ENCODE data around the gene PDE4A.
"Not testable (repeated sequence)": the region's sequence is repeated elsewhere in the genome, so short reads cannot be mapped to it uniquely, and the experiment has no call there.

Gene PDE4A

GRCh38 chr19:10420444-10421239 lies at the start of gene PDE4A:
PDE4A (plus strand) TSS chr19:10420538; CDS start chr19:10420765, 227 bp downstream.
- peak; percentile 65 to 74 for DNase-seq (ENCODE audit: low spot score in 2 of 2)
- Mint-ChIP-seq H3K27me3 (peaks cover 28% of the 10 kb centered on the region), H3K9me3 (peaks cover 2% of the 10 kb centered on the region), H3K4me3 (peak within 1 kb of the TSS; percentile 60), H3K27ac (peak within 1 kb of the TSS; percentile 87), H3K36me3 (no peaks in the 10 kb centered on the region), H3K4me1 (peaks cover 45% of the 10 kb centered on the region)
- ATAC-seq (ENCODE audit: low read depth), result no peak

- Mint-ChIP-seq H3K9me3 (no peaks in the 10 kb centered on the region), H3K4me3 (no peak overlapping the region), H3K4me1 (peaks cover 6% of the 10 kb centered on the region), H3K27ac (no peak overlapping the region), H3K36me3 (peaks cover 19% of the 10 kb centered on the region), H3K27me3 (no peaks in the 10 kb centered on the region)
- DNase-seq (ENCODE audit: low spot score in 2 of 2) (no peak), ATAC-seq (ENCODE audit: low read depth) (no peak)
Measured at GRCh38 chr19:10372690-10373089, 47.6 kb upstream of the PDE4A start.

GRCh38 chr19:10374931-10375330 lies 45.4 kb upstream of the PDE4A start:
- DNase-seq (ENCODE audit: low spot score in 2 of 2) (no peak), ATAC-seq (ENCODE audit: low read depth) (no peak)
- no peaks in the 10 kb centered on the region for H3K9me3 Mint-ChIP-seq
- peaks cover 13% of the 10 kb centered on the region for H3K36me3 Mint-ChIP-seq
- no peaks in the 10 kb centered on the region for H3K27me3 Mint-ChIP-seq
- no peak overlapping the region for H3K27ac Mint-ChIP-seq
- no peak overlapping the region for H3K4me3 Mint-ChIP-seq
- H3K4me1 Mint-ChIP-seq, result peaks cover 13% of the 10 kb centered on the region

- not testable (repeated sequence) for ATAC-seq (ENCODE audit: low read depth); DNase-seq (ENCODE audit: low spot score in 2 of 2); H3K4me3 Mint-ChIP-seq; H3K27ac Mint-ChIP-seq; H3K9me3 Mint-ChIP-seq; H3K27me3 Mint-ChIP-seq
- H3K36me3 Mint-ChIP-seq, result peaks cover 13% of the 10 kb centered on the region
- peaks cover 18% of the 10 kb centered on the region for H3K4me1 Mint-ChIP-seq
Measured at GRCh38 chr19:10377140-10377640, 43.1 kb upstream of the PDE4A start.

- no peak overlapping the region for H3K27ac Mint-ChIP-seq
- no peaks in the 10 kb centered on the region for H3K27me3 Mint-ChIP-seq
- ATAC-seq (ENCODE audit: low read depth) (no peak), DNase-seq (ENCODE audit: low spot score in 2 of 2) (no peak)
- no peak overlapping the region for H3K4me3 Mint-ChIP-seq
- H3K9me3 Mint-ChIP-seq, result no peaks in the 10 kb centered on the region
- H3K36me3 Mint-ChIP-seq, result peaks cover 13% of the 10 kb centered on the region
- H3K4me1 Mint-ChIP-seq, result peaks cover 18% of the 10 kb centered on the region
Measured at GRCh38 chr19:10378124-10378523, 42.2 kb upstream of the PDE4A start.

- no peak for DNase-seq (ENCODE audit: low spot score in 2 of 2)
- Mint-ChIP-seq H3K9me3 (no peaks in the 10 kb centered on the region), H3K4me3 (peak overlapping the region; percentile 86), H3K27me3 (no peaks in the 10 kb centered on the region), H3K27ac (peak overlapping the region; percentile 86), H3K36me3 (peaks cover 8% of the 10 kb centered on the region), H3K4me1 (peaks cover 14% of the 10 kb centered on the region)
- peak; percentile 3 for ATAC-seq (ENCODE audit: low read depth)
Measured at GRCh38 chr19:10379880-10380312, 40.4 kb upstream of the PDE4A start.

GRCh38 chr19:10380313-10381102 lies 39.8 kb upstream of the PDE4A start, which contains the start of gene TYK2:
TYK2 (minus strand) TSS chr19:10380572; CDS start chr19:10378406, 2,166 bp downstream.
- Mint-ChIP-seq H3K4me1 (peaks cover 12% of the 10 kb centered on the region), H3K36me3 (peaks cover 6% of the 10 kb centered on the region), H3K9me3 (no peaks in the 10 kb centered on the region), H3K27me3 (no peaks in the 10 kb centered on the region), H3K4me3 (peak within 1 kb of the TSS; percentile 86), H3K27ac (peak within 1 kb of the TSS; percentile 86)
- DNase-seq (ENCODE audit: low spot score in 2 of 2), result peak; percentile 97 to 98
- peak; percentile 97 for ATAC-seq (ENCODE audit: low read depth)

GRCh38 chr19:10383223-10383499 lies 37.2 kb upstream of the PDE4A start:
- not testable (repeated sequence) for DNase-seq (ENCODE audit: low spot score in 2 of 2); H3K36me3 Mint-ChIP-seq; H3K4me3 Mint-ChIP-seq; H3K27me3 Mint-ChIP-seq; H3K9me3 Mint-ChIP-seq; H3K27ac Mint-ChIP-seq; ATAC-seq (ENCODE audit: low read depth)
- peaks cover 12% of the 10 kb centered on the region for H3K4me1 Mint-ChIP-seq

GRCh38 chr19:10384580-10384979 lies 35.8 kb upstream of the PDE4A start:
- Mint-ChIP-seq H3K4me1 (peaks cover 11% of the 10 kb centered on the region), H3K9me3 (no peaks in the 10 kb centered on the region), H3K4me3 (no peak overlapping the region), H3K36me3 (no peaks in the 10 kb centered on the region), H3K27ac (no peak overlapping the region), H3K27me3 (no peaks in the 10 kb centered on the region)
- ATAC-seq (ENCODE audit: low read depth) (no peak), DNase-seq (ENCODE audit: low spot score in 2 of 2) (no peak)

- DNase-seq (ENCODE audit: low spot score in 2 of 2), result peak; percentile 82 to 88
- peaks cover 9% of the 10 kb centered on the region for H3K4me1 Mint-ChIP-seq
- peaks cover 12% of the 10 kb centered on the region for H3K36me3 Mint-ChIP-seq
- H3K9me3 Mint-ChIP-seq, result no peaks in the 10 kb centered on the region
- no peaks in the 10 kb centered on the region for H3K27me3 Mint-ChIP-seq
- ATAC-seq (ENCODE audit: low read depth), result peak; percentile 66
- peak overlapping the region; percentile 50 for H3K27ac Mint-ChIP-seq
- H3K4me3 Mint-ChIP-seq, result no peak overlapping the region
Measured at GRCh38 chr19:10388957-10389356, 31.4 kb upstream of the PDE4A start.

- no peak for DNase-seq (ENCODE audit: low spot score in 2 of 2)
- peaks cover 14% of the 10 kb centered on the region for H3K36me3 Mint-ChIP-seq
Measured at GRCh38 chr19:10389863-10390262, 30.5 kb upstream of the PDE4A start.

GRCh38 chr19:10390652-10391286 lies 29.6 kb upstream of the PDE4A start:
- DNase-seq (ENCODE audit: low spot score in 2 of 2), result peak; percentile 68 to 70
- no peaks in the 10 kb centered on the region for H3K9me3 Mint-ChIP-seq

More at GRCh38 chr19:10389863-10390262, 30.5 kb upstream of the PDE4A start:
- no peak overlapping the region for H3K4me3 Mint-ChIP-seq
- no peaks in the 10 kb centered on the region for H3K27me3 Mint-ChIP-seq
- ATAC-seq (ENCODE audit: low read depth), result no peak
- H3K9me3 Mint-ChIP-seq, result no peaks in the 10 kb centered on the region
- peak overlapping the region; percentile 24 for H3K27ac Mint-ChIP-seq
- peaks cover 9% of the 10 kb centered on the region for H3K4me1 Mint-ChIP-seq

GRCh38 chr19:10392120-10392519 lies 28.2 kb upstream of the PDE4A start:
- peaks cover 27% of the 10 kb centered on the region for H3K36me3 Mint-ChIP-seq

More at GRCh38 chr19:10390652-10391286, 29.6 kb upstream of the PDE4A start:
- Mint-ChIP-seq H3K4me3 (no peak overlapping the region), H3K27me3 (no peaks in the 10 kb centered on the region), H3K27ac (peak overlapping the region; percentile 24), H3K4me1 (peaks cover 9% of the 10 kb centered on the region), H3K36me3 (peaks cover 20% of the 10 kb centered on the region)
- peak; percentile 64 for ATAC-seq (ENCODE audit: low read depth)

GRCh38 chr19:10393137-10393536 lies 27.2 kb upstream of the PDE4A start:
- Mint-ChIP-seq H3K4me3 (no peak overlapping the region), H3K9me3 (no peaks in the 10 kb centered on the region), H3K27ac (peak overlapping the region; percentile 58), H3K36me3 (peaks cover 27% of the 10 kb centered on the region), H3K27me3 (no peaks in the 10 kb centered on the region), H3K4me1 (peaks cover 13% of the 10 kb centered on the region)
- ATAC-seq (ENCODE audit: low read depth) (no peak), DNase-seq (ENCODE audit: low spot score in 2 of 2) (no peak)

More at GRCh38 chr19:10392120-10392519, 28.2 kb upstream of the PDE4A start:
- no peak overlapping the region for H3K4me3 Mint-ChIP-seq
- H3K27ac Mint-ChIP-seq, result no peak overlapping the region
- no peak for ATAC-seq (ENCODE audit: low read depth)
- no peaks in the 10 kb centered on the region for H3K27me3 Mint-ChIP-seq
- peaks cover 9% of the 10 kb centered on the region for H3K4me1 Mint-ChIP-seq
- no peak for DNase-seq (ENCODE audit: low spot score in 2 of 2)
- H3K9me3 Mint-ChIP-seq, result no peaks in the 10 kb centered on the region

All from memory B cell (primary cell).